ENCODE measurements around the gene KLF16.
"Not testable (repeated sequence)": the region's sequence is repeated elsewhere in the genome, so short reads cannot be mapped to it uniquely, and the experiment has no call there.

Gene KLF16

GRCh38 chr19:1884719-1885334, 21.4 kb upstream of the KLF16 start:
- peak in 3 of 56 donors; percentile 24 to 41 (median 36) for DNase-seq

GRCh38 chr19:1884291-1884718, 20.9 kb upstream of the KLF16 start:
- no peak for DNase-seq

- DNase-seq, result no peak
Measured at GRCh38 chr19:1883784-1884183, 20.4 kb upstream of the KLF16 start.

GRCh38 chr19:1882786-1883692, 19.7 kb upstream of the KLF16 start:
- peak in 3 of 56 donors; percentile 24 to 48 (median 34) for DNase-seq

- peak in 35 of 56 donors; percentile 9 to 75 (median 52) for DNase-seq
Measured at GRCh38 chr19:1882089-1882785, 18.9 kb upstream of the KLF16 start.

GRCh38 chr19:1881393-1882088, 18.2 kb upstream of the KLF16 start:
- peak in 9 of 56 donors; percentile 7 to 57 (median 23) for DNase-seq

GRCh38 chr19:1880611-1881392, 17.4 kb upstream of the KLF16 start:
- no peak for DNase-seq

GRCh38 chr19:1879982-1880381, 16.6 kb upstream of the KLF16 start:
- not testable (repeated sequence) for DNase-seq

GRCh38 chr19:1878583-1878982, 15.2 kb upstream of the KLF16 start:
- DNase-seq, result not testable (repeated sequence)

GRCh38 chr19:1877280-1877660, 13.9 kb upstream of the KLF16 start:
- not testable (repeated sequence) for DNase-seq

- DNase-seq, result not testable (repeated sequence)
Measured at GRCh38 chr19:1876496-1877279, 13.3 kb upstream of the KLF16 start.

- DNase-seq, result peak in 55 of 56 donors; percentile 55 to 95 (median 87)
Measured at GRCh38 chr19:1875646-1876495, 12.5 kb upstream of the KLF16 start.

GRCh38 chr19:1875265-1875645, 11.9 kb upstream of the KLF16 start:
- peak in 2 of 56 donors; percentile 28 to 46 for DNase-seq

- no peak for DNase-seq
Measured at GRCh38 chr19:1874554-1875185, 11.3 kb upstream of the KLF16 start.

- DNase-seq, result peak in 29 of 56 donors; percentile 1 to 69 (median 49)
Measured at GRCh38 chr19:1873524-1874473, 10.4 kb upstream of the KLF16 start.

GRCh38 chr19:1872807-1873523, 9.6 kb upstream of the KLF16 start:
- DNase-seq, result no peak

All from nucleus accumbens (tissue), 56 donors.